ENCODE measurements around the gene HIF3A.
"Not testable (repeated sequence)": the region's sequence is repeated elsewhere in the genome, so short reads cannot be mapped to it uniquely, and the experiment has no call there.

Gene HIF3A

DNA sequence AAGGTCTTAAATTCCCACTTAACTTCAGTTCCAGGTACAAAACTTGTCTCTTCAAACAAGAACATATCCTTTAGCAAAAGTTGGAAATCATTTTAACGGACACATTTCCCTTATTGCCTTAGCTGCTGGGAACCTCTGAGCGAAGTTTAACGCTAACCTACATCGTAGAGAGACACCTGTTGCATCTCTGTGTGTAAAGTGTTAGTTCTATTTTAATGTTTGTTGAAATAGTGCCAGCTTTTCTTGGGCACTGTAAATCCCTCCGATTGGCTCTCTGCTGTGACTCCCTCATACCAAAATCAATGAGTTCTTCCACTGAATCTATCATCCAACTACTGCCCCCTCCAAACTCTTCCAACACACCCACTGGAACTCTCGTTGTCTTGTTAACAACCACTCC, 2.3 kb upstream of the HIF3A start:
- no peak for DNase-seq (ENCODE audit: low spot score)

DNA sequence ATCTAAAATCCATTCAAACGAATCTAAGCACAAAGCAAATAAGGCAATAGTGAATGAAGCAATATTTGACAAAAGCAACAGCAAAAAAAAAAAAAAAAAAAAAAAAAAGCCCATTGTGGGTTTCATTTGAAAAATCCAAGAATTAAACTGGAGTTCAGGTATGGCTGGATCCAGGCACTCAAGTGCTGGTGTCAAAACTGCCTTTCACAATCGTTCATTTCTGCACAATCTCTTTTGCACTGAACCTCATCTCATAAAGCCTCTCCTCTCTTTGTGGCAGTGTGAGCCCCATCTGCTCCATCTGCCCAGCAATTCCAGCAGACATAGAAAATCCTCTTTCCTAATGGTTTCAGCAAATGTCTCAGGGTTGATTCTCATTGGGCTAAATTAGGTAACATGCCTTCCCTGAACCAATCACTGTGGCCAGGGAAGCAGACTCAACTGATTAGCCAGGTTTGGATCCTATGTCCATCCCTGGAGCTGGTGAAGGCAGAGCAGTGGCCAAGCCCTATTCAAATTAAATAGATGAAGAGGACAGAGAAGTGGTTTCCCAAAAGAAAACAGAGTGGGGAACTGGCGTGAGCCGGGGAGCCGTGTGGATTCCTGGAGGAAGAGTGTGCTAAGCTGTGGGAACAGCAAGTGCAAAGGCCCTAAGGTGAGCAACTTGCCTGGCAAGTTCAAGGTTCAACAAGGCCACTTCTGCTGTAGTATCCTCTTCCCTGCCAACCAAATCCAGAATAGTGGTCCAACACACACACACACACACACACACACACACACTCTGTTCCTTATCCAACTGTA, 1.2 kb upstream of the HIF3A start:
- no peak for DNase-seq (ENCODE audit: low spot score)

- no peak for DNase-seq (ENCODE audit: low spot score)
Measured at GRCh38 chr19:46296202-46296480, 701 bp upstream of the HIF3A start.

- DNase-seq (ENCODE audit: low spot score) = no peak
Measured at GRCh38 chr19:46297700-46298478, 1.0 kb downstream of the HIF3A start.

DNA sequence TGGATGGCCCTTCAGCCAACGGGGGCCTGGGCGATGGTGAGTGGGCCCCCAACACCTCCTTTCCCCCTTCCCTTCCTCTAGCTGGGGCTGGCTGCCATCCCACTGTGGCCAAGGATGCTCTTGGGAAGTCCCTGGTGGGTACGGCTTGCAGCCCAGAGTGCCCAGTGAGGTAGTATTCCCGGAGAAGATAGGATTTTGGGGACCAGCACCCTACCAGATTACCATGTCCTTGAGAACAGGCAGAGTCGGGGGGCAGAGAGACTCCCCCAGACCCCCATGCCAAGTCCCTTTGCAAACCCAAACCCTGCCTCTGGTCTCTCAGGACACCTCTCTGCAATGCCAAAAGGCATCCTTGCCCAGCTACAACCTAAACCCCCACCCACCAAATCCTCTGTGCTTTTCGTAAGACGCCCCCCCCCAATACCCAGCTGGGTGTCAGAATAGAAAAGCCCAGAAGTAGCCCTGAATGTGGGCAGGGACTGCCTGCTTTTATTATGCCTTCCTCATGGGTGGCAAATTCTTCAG, 1.7 kb downstream of the HIF3A start:
- DNase-seq (ENCODE audit: low spot score) = no peak

DNA sequence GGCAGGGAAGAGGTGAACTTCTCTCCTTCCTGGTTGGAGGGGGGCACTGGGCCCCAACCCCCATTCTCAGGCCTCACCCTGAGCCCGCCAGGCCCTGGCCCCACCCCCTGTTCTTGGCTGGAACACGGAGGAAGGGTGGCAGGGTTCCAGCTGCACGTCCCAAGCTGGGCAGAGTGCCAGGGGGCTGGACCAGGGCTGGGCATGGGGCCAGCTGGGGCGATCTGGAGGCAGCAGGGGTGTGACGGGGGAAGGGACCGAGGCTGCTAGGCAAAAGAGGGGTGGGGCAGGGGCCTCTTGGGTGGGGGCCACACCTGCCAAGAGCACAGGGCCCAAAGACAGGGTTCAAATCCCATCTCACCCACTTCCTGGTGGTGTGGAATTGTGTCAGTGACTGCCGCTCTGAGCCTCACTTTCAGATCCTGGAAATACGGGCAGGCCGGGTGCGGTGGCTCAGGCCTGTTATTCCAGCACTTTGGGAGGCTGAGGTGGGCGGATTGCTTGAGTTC, 2.2 kb downstream of the HIF3A start:
- DNase-seq (ENCODE audit: low spot score) = no peak

DNA sequence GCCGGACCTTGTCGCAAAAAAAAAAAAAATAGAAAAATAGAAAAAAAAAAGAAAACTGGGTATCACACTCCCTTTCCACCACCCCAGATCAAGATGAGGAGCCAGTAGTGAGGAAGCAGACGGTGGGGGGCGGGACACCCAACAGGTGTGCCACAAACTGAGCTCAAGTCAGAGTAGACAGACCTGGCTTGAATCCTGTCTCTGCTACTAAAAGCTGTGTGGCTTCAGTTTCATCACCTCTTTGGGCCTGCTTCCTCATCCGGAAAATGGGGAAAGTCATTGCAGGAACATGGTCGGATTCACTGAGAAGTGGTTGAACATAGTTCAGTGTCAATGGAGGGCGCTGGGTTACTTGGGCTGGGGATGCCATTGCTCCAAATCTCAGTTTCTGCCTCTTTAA, 2.9 kb downstream of the HIF3A start:
- DNase-seq (ENCODE audit: low spot score) = no peak

DNA sequence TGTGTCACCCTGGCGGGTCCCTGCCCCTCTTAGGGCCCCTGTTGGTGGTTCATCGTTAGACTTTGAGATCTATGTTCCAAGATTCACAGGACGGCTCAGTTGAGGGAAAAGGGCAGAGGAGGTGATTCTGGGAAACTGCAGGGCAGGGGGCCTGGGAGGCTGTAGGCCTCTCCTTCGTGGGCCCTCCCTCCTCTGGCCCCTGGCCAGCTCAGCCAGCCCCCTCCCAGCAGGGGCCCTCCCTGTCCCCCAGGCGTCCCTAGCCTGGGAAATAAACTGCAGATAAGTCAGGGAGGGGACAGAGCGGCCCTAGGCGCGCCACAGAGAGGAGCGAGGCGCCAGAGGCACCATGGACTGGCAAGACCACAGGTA, 6.5 kb downstream of the HIF3A start:
- no peak for DNase-seq (ENCODE audit: low spot score)

- no peak for DNase-seq (ENCODE audit: low spot score)
Measured at GRCh38 chr19:46303691-46304397, 7.0 kb downstream of the HIF3A start.

DNA sequence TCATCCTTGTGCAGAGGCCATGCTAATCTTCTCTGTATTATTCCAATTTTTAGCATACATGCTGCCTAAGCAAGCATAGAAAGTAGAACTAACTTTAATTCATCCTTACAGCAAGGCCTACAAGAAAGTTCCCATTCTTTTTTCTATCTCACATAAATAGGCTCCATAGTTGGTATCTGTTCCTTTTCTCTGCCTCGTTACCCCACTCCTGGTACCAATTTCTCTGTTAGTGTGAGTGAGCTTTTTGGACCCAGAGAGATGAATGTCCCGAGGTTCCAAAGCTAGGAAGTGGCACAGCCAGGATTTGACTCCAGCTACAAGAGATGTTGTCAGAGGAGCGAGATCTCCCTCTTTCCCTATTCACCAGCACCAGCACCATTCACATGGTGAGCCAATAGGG, 9.7 kb downstream of the HIF3A start:
- no peak for DNase-seq (ENCODE audit: low spot score)

DNA sequence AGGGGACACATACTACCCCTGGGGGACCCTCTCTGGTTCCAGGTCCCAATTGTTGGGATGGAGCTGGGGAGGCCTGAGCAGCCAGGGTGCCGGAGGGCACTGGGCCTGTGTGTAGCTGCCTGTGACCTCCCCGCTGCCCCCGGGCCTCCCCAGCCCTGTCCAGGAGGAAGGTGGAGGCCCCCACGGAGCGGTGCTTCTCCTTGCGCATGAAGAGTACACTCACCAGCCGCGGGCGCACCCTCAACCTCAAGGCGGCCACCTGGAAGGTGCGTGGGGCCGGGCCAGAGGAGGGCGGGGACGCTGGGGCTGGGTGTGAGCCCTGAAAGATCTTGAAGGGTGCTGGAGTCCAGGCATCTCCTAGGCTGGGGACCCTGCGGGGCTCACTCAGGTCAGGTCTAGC, 11.7 kb downstream of the HIF3A start:
- no peak for DNase-seq (ENCODE audit: low spot score)

DNA sequence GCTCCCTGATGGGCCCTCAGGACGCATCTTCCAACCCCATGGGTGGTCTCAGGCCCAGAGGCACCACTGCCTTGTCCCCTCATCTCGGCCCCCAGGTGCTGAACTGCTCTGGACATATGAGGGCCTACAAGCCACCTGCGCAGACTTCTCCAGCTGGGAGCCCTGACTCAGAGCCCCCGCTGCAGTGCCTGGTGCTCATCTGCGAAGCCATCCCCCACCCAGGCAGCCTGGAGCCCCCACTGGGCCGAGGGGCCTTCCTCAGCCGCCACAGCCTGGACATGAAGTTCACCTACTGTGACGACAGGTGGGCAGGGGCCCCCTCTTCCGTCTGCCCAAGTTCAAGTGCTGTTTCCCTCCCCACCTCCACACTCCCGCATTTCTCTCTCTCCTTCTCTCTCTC, 12.2 kb downstream of the HIF3A start:
- no peak for DNase-seq (ENCODE audit: low spot score)

DNA sequence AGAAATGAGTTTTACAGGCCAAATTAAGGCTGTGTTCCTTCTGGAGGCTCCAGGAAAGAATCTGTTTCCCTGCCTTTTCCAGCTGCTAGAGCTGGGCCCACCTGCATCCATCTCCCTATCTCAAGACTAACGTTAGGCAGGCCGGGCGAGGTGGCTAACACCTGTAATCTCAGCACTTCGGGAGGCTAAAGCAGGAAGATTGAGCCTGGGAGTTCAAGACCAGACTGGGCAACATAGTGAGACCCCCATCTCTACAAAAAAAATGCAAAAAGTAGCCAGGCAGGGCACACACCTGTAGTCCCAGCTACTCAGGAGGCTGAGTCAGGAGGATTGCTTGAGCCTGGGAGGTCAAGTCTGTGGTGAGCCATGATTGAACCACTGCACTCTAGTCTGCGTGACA, 14.6 kb downstream of the HIF3A start:
- DNase-seq (ENCODE audit: low spot score) = no peak

GRCh38 chr19:46313540-46314469, 17.0 kb downstream of the HIF3A start:
- DNase-seq (ENCODE audit: low spot score) = not testable (repeated sequence)

- no peak for DNase-seq (ENCODE audit: low spot score)
Measured at GRCh38 chr19:46317339-46317738, 20.5 kb downstream of the HIF3A start.

DNA sequence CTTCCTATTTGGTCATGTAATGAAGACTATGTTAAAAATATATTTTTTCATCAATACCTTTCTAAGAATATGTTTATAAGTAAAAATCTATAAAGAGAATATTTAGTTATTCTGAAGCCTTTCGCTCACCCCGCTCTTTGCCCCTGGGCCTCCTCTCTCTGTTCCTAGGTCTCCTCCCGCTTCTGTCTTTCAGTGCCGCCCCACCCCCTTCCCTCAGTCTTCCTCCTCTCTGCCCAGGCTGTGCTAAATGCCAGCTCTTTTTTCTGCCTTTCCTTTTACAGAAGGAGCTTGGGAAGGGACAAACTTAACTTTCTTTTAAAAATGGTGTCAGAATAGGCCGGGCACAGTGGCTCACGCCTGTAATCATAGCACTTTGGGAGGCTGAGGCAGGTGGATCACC, 22.8 kb downstream of the HIF3A start:
- no peak for DNase-seq (ENCODE audit: low spot score)

DNA sequence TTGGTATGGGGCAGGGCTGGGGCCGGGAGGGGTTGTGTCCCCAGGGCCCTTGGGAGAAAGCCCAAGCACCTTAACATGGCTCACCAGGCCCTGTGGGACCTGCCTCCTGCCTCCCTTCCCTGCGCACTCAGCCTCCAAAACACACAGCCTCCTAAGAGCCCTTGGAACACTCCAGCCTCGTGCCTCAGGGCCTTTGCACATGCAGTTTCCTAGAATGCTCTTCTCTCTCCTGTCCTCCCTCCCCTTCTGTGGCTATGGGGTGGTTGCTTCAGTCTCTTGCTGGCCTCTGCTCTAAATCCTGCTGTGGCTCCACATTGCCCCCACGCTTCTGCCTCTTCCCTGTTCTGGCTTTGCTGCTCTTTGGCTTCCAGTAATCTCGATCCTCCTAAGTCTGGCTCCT, 23.7 kb downstream of the HIF3A start:
- DNase-seq (ENCODE audit: low spot score) = no peak

DNA sequence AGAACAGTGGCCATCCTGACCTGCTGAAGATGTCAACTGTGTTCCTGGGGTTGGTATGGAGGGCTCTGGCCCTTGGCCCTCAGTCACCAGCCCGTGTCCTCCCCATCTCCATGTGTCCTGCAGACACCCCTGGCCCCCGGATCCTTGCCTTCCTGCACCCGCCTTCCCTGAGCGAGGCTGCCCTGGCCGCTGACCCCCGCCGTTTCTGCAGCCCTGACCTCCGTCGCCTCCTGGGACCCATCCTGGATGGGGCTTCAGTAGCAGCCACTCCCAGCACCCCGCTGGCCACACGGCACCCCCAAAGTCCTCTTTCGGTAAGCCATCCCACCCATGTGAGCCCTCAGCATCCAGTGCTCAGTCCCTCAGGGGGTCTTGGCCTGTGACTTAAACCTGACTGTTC, 24.8 kb downstream of the HIF3A start:
- DNase-seq (ENCODE audit: low spot score) = no peak

- DNase-seq (ENCODE audit: low spot score) = not testable (repeated sequence)
Measured at GRCh38 chr19:46323227-46323626, 26.4 kb downstream of the HIF3A start.

DNA sequence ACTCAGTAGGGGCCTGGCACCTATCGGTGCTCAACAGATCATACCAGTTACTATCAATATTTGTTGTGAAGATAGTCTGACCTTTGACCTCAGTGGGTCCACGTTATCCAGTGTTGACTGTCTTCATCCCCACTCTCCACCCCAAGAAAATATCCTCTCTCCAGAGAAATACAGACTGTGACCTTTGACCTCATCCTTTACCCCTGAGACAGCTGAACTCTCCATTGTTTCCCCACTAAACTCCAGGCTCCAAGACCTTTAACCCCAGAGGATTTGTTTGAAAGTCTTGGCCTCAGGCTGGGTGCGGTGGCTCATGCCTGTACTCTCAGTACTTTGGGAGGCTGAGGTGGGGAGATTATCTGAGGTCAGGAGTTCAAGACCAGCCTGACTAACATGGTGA, 27.4 kb downstream of the HIF3A start:
- no peak for DNase-seq (ENCODE audit: low spot score)

- DNase-seq (ENCODE audit: low spot score) = no peak
Measured at GRCh38 chr19:46326608-46327007, 29.8 kb downstream of the HIF3A start.

- DNase-seq (ENCODE audit: low spot score) = no peak
Measured at GRCh38 chr19:46328079-46328478, 31.2 kb downstream of the HIF3A start.

All from HuH-7 (cell line).